Spleen (tissue), 11 donors: Measurements from ENCODE around the gene KCNJ6. TPM values are rescaled to one million over a fixed set of nuclear protein-coding genes. Genes with fewer than 3 reads are reported as not detected.

Experiments used
- DNase-seq: peaks from one replicate; pipeline ENCODE4 v3.0.0-alpha.2; 2020
- H3K27ac ChIP-seq, 8 donors: fragments of 200-600 bp; sonication (generic) in 7 of 8; 1 replicate in 4 of 8; 2 replicates in 4 of 8; pipeline versions ENCODE4 v1.5.0 to v1.8.0; 2016 to 2021; ENCODE audit warnings: inconsistent platforms in 4 of 8, mild to moderate bottlenecking in 4 of 8, moderate library complexity in 1 of 8
- H3K27me3 ChIP-seq, 7 donors: fragments of 200-600 bp; sonication (generic) in 6 of 7; replicated peaks in 1 of 7; 1 replicate in 4 of 7; 2 replicates in 3 of 7; pipeline versions ENCODE4 v1.5.0 to v1.8.0; 2016 to 2021; ENCODE audit warnings: inconsistent platforms in 3 of 7, mild to moderate bottlenecking in 1 of 7
- H3K36me3 ChIP-seq, 6 donors: fragments of 200-600 bp; sonication (generic) in 5 of 6; 1 replicate in 4 of 6; 2 replicates in 2 of 6; pipeline versions ENCODE4 v1.5.0 to v1.8.0; 2016 to 2021; ENCODE audit warnings: inconsistent platforms in 2 of 6
- H3K4me1 ChIP-seq, 6 donors: fragments of 200-600 bp; sonication (generic) in 5 of 6; 1 replicate in 3 of 6; 2 replicates in 3 of 6; pipeline versions ENCODE4 v1.5.0 to v1.8.0; 2016 to 2021; ENCODE audit warnings: inconsistent platforms in 3 of 6
- H3K4me3 ChIP-seq, 8 donors: fragments of 200-600 bp; sonication (generic) in 7 of 8; 1 replicate in 4 of 8; 2 replicates in 4 of 8; pipeline versions ENCODE4 v1.5.0 to v1.8.0; 2016 to 2021; ENCODE audit warnings: inconsistent platforms in 4 of 8, mild to moderate bottlenecking in 4 of 8, moderate library complexity in 2 of 8
- H3K9me3 ChIP-seq, 8 donors: fragments of 200-600 bp; sonication (generic) in 7 of 8; 1 replicate in 4 of 8; 2 replicates in 4 of 8; pipeline versions ENCODE4 v1.5.0 to v1.8.0; 2016 to 2021; ENCODE audit warnings: inconsistent platforms in 4 of 8
- POLR2A ChIP-seq, 3 donors: fragments of 450-650 bp; IDR thresholded peaks; one replicate each; pipeline ENCODE4 v1.5.1; 2017; ENCODE audit warnings: antibody characterized with exemption in 3 of 3, mild to moderate bottlenecking in 1 of 3
- POLR2AphosphoS5 ChIP-seq, 3 donors: sonication (generic); formaldehyde crosslinking; IDR thresholded peaks; one replicate each; pipeline ENCODE4 v1.5.1; 2017; ENCODE audit warnings: antibody characterized with exemption in 3 of 3
- WGBS, 5 donors: extraction: QIAGEN DNeasy Blood & Tissue Kit in 3 of 5; methylation state at CpG; one replicate each; pipeline versions ENCODE4 v1.1.5 to v1.1.7; 2013 to 2018; 5-methylcytosine and 5-hydroxymethylcytosine counted together
- intact Hi-C: fragments of 100-400 bp; cut with DNase I; formaldehyde crosslinking; loops from one replicate; pipeline ENCODE4 v1.15.0; 2023; ENCODE audit warnings: low total_unique reads
- polyA plus RNA-seq, 3 donors: library from polyadenylated mRNA; stranded (reverse); fragments of 200-250 nt; gene quantifications; one replicate each; pipeline ENCODE4 v1.2.1, GENCODE V29; 2013
- total RNA-seq, 7 donors: library from RNA; depleted of rRNA in 3 of 7; stranded (reverse); fragments of >200 nt in 3 of 7; fragmentation: NEBNext Ultra II Directional in 4 of 7; extraction: Animal tissue kit (Norgen Biotek cat#: 25700) in 4 of 7; gene quantifications; one replicate each; pipeline versions ENCODE4 v1.1.0 to v1.2.1, GENCODE V29; 2016 to 2021
- TF ChIP-seq, protein P1 (sequence below), 11 experiments: fragments of 200-600 bp in 7 of 11; fragments of 450-650 bp in 4 of 11; sonication (generic) in 4 of 11; IDR thresholded peaks in 8 of 11; conservative IDR thresholded peaks in 3 of 11; 1 replicate in 7 of 11; 2 replicates in 4 of 11; pipeline versions ENCODE4 v1.4.0 to v1.8.0; 2016 to 2021; ENCODE audit warnings: antibody characterized with exemption in 11 of 11, inconsistent platforms in 4 of 11, mild to moderate bottlenecking in 1 of 11
- donor health status: healthy with polysubstance abuse.
- donor health status: DM: no; HTN: no; CAD: no; lungs with moderate emphysema.
- donor health status: DM: no; HTN: no; CAD: no.
- donor health status: Bipolar disorder and iron deficiency.
- donor health status: healthy.
- donor health status: DM: no; HTN: no; CAD: no.
- donor health status: DM: yes; HTN: yes; CAD: no.

KCNJ6 gene
- total and polyA plus RNA-seq, 10 donors, result under 0.01 to 0.36 (median 0.10) TPM; not detected in 6

DNA sequence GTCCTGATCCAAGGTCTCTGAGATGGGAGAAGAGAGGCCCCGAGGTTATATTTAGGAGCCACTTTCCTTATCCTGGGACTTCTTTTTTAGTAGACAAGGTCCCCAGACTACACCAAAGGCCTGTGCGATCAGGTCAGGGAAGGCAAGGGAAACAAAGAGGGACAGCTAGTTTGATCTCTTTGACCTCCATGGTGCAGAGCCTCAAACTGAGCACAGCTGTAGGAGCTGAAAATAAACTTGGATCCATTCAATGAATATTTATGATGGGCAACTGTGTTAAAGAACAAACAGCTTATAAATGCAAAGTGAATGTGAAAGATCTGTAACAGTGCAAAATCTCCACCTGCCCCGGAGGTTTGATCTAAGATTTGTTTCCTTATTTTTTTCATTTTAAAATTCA, 293.1 kb downstream of the KCNJ6 start:
- WGBS, 5 donors, result 51 to 77% (median 64%) methylated on average over 3 of the region's 3 CpGs
- intact Hi-C loops, result no loop called here
- peaks cover 0 to 12% (median 0%) of the 10 kb centered on the region in 6 donors for H3K4me1 ChIP-seq
- H3K36me3 ChIP-seq, result no peaks in the 10 kb centered on the region
- no peak overlapping the region for H3K4me3 ChIP-seq
- no peak for TF ChIP-seq POLR2AphosphoS5 (IDR thresholded peaks at IDR 0.05)
- H3K27me3 ChIP-seq, result no peaks in the 10 kb centered on the region
- no peak for DNase-seq
- no peaks in the 10 kb centered on the region for H3K9me3 ChIP-seq
- no peak overlapping the region for H3K27ac ChIP-seq

DNA sequence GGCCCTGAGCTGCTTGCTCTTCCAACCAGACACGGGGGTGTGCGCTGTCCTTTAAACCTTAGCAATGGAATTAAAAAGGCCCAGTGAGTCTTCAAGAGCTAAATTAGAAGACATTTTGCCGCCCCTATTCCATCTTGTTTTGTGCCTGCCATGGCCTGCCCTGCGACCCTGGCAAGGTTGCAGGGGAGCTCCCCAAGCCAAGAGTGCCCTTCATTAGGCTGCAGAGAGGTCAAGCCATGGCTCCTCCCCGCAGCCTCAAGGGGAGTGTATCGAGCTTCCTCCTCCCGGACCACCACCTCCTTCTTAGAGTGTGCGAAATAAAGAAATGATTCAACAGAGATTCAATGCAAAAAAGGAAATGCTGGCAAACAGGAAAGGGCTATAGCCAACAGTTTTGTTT, 293.5 kb downstream of the KCNJ6 start:
- TF ChIP-seq POLR2A (IDR thresholded peaks at IDR 0.05) (no peak), POLR2AphosphoS5 (IDR thresholded peaks at IDR 0.05) (no peak)
- WGBS, 5 donors, result 68 to 83% (median 78%) methylated on average over 8 of the region's 8 CpGs
- Histone ChIP-seq H3K9me3 (no peaks in the 10 kb centered on the region), H3K36me3 (no peaks in the 10 kb centered on the region), H3K4me1 (peaks cover 0 to 12% (median 0%) of the 10 kb centered on the region in 6 donors), H3K4me3 (no peak overlapping the region), H3K27ac (no peak overlapping the region), H3K27me3 (no peaks in the 10 kb centered on the region)
- DNase-seq, result no peak
- intact Hi-C loops, result no loop called here

DNA sequence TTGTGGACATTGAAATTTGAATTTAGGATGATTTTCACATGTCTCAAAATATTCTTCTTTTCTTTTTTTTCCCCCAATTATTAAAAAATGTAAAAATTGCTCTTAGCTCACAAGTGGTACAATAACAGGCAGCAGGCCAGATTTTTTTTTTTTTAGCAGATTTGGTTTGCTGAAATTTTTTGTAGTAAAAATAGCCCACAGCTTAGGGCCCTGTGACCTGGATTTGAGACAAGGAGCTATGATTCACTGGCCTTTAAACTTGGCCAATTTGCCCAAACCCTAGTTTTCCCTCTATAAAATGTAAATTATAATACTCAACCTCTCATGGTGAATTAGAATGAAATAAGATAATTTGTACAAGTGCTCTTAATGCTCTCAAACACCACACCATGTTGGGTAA, 295.9 kb downstream of the KCNJ6 start:
- H3K4me3 ChIP-seq, result no peak overlapping the region
- intact Hi-C loops, result no loop called here
- no peak for DNase-seq
- H3K27me3 ChIP-seq, result no peaks in the 10 kb centered on the region
- no peak for TF ChIP-seq POLR2AphosphoS5 (IDR thresholded peaks at IDR 0.05)
- TF ChIP-seq, protein P1, sequence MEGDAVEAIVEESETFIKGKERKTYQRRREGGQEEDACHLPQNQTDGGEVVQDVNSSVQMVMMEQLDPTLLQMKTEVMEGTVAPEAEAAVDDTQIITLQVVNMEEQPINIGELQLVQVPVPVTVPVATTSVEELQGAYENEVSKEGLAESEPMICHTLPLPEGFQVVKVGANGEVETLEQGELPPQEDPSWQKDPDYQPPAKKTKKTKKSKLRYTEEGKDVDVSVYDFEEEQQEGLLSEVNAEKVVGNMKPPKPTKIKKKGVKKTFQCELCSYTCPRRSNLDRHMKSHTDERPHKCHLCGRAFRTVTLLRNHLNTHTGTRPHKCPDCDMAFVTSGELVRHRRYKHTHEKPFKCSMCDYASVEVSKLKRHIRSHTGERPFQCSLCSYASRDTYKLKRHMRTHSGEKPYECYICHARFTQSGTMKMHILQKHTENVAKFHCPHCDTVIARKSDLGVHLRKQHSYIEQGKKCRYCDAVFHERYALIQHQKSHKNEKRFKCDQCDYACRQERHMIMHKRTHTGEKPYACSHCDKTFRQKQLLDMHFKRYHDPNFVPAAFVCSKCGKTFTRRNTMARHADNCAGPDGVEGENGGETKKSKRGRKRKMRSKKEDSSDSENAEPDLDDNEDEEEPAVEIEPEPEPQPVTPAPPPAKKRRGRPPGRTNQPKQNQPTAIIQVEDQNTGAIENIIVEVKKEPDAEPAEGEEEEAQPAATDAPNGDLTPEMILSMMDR (IDR thresholded peaks at IDR 0.05 in 8 of 11, conservative IDR thresholded peaks at IDR 0.05 in 3 of 11), result no peak
- TF ChIP-seq POLR2A (IDR thresholded peaks at IDR 0.05), result no peak
- H3K9me3 ChIP-seq, result no peaks in the 10 kb centered on the region
- peaks cover 0 to 12% (median 0%) of the 10 kb centered on the region in 6 donors for H3K4me1 ChIP-seq
- no peak overlapping the region for H3K27ac ChIP-seq
- H3K36me3 ChIP-seq, result no peaks in the 10 kb centered on the region

DNA sequence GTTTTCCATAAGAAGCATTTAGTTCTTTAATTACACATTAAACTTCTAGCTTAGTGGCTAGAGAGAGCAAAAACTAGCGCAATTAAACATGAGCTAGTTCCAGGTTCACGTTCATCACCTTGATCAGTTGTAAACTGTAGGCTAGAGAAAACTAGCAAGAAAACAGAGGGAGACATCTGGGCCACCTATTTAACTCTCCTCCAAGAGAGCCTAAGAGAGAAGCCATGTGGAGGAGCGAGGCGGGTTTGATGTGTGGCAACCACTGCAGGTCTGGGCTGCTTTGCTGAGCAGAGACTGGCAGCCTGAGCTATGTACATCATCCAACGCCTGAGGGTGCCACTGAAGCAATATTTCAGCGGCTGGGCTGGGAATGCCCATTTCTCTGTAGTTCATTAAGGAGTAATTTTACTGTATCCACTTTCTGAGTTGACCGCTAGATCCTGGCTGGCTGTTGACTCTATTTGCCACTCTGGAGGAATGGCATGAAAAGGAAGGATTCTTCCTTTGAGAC, 296.7 kb downstream of the KCNJ6 start:
- Histone ChIP-seq H3K9me3 (no peaks in the 10 kb centered on the region), H3K36me3 (no peaks in the 10 kb centered on the region), H3K4me1 (peaks cover 0 to 12% (median 0%) of the 10 kb centered on the region in 6 donors), H3K27ac (no peak overlapping the region), H3K27me3 (no peaks in the 10 kb centered on the region), H3K4me3 (no peak overlapping the region)
- 85 to 93% (median 91%) methylated on average over 7 of the region's 7 CpGs for whole genome bisulfite sequencing, 5 donors
- TF ChIP-seq POLR2AphosphoS5 (IDR thresholded peaks at IDR 0.05) (no peak), POLR2A (IDR thresholded peaks at IDR 0.05) (no peak)
- TF ChIP-seq, protein P1 (IDR thresholded peaks at IDR 0.05 in 8 of 11, conservative IDR thresholded peaks at IDR 0.05 in 3 of 11), result no peak
- DNase-seq, result no peak
- intact Hi-C loops, result no loop called here

DNA sequence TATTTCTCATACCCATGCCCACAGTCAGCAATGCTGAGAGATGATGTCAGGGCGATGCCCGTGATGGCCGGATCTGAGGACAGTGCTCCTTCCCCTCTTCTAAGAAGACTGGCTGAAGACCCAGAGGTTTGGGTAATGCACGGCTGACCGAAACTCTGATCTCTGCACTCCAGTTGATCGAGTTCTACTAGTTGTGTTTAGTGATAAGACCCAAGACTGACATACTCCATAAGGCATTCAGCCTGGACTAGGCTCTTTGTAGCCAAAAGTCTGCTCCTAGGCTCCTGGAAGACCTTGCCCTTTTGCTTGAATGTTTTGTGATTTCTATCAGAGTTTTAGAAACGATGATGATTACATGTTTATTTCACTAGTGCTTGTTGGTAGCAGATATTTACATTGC, 298.2 kb downstream of the KCNJ6 start:
- no peak overlapping the region for H3K4me3 ChIP-seq
- intact Hi-C loops, result no loop called here
- H3K27me3 ChIP-seq, result no peaks in the 10 kb centered on the region
- H3K27ac ChIP-seq, result no peak overlapping the region
- no peaks in the 10 kb centered on the region for H3K36me3 ChIP-seq
- peaks cover 0 to 8% (median 0%) of the 10 kb centered on the region in 8 donors for H3K9me3 ChIP-seq
- peaks cover 0 to 7% (median 0%) of the 10 kb centered on the region in 6 donors for H3K4me1 ChIP-seq
- TF ChIP-seq, protein P1 (IDR thresholded peaks at IDR 0.05 in 8 of 11, conservative IDR thresholded peaks at IDR 0.05 in 3 of 11), result no peak
- no peak for TF ChIP-seq POLR2AphosphoS5 (IDR thresholded peaks at IDR 0.05)
- TF ChIP-seq POLR2A (IDR thresholded peaks at IDR 0.05), result no peak
- WGBS, 5 donors, result 81 to 97% (median 88%) methylated on average over 5 to 7 of the region's 7 CpGs
- no peak for DNase-seq
